Endodermal cell (in vitro differentiated cells): ENCODE measurements around the gene AURKA. TPM values are rescaled to one million over a fixed set of nuclear protein-coding genes. Genes with fewer than 3 reads are reported as not detected.

Source experiments
- DNase-seq: peaks from one replicate; pipeline ENCODE4 v3.0.0-alpha.2; 2017
- H3K27ac ChIP-seq: 2 replicates; pipeline ENCODE4 v1.5.1; 2013; ENCODE audit warnings: mild to moderate bottlenecking, low read depth, low read length, moderate library complexity
- H3K27me3 ChIP-seq: 2 replicates; pipeline ENCODE4 v1.6.1; 2013; ENCODE audit warnings: mild to moderate bottlenecking, low read length, moderate library complexity; ENCODE audit not compliant: insufficient read depth, control insufficient read depth, poor library complexity, severe bottlenecking
- H3K36me3 ChIP-seq: 2 replicates; pipeline ENCODE4 v1.7.0; 2013; ENCODE audit warnings: mild to moderate bottlenecking, low read length, moderate library complexity; ENCODE audit not compliant: control insufficient read depth, insufficient read depth
- H3K4me1 ChIP-seq: one replicate; pipeline ENCODE4 v1.7.0; 2013; ENCODE audit warnings: low read length; ENCODE audit not compliant: control insufficient read depth, insufficient read depth
- H3K4me3 ChIP-seq: 2 replicates; pipeline ENCODE4 v1.5.1; 2013; ENCODE audit warnings: mild to moderate bottlenecking, low read length, moderate library complexity
- H3K9ac ChIP-seq: 2 replicates; pipeline ENCODE4 v1.6.1; 2013; ENCODE audit warnings: mild to moderate bottlenecking, low read length, moderate library complexity; ENCODE audit not compliant: poor library complexity, severe bottlenecking; ENCODE audit errors: extremely low read depth
- H3K9me3 ChIP-seq: 2 replicates; pipeline ENCODE4 v1.6.1; 2013; ENCODE audit warnings: mild to moderate bottlenecking, low read length, moderate library complexity; ENCODE audit not compliant: control insufficient read depth
- H3K27ac Mint-ChIP-seq: 2 replicates; pipeline ENCODE4 v1.8.0; 2020; ENCODE audit warnings: mixed read lengths
- H3K27me3 Mint-ChIP-seq: 2 replicates; pipeline ENCODE4 v1.8.0; 2021; ENCODE audit warnings: mild to moderate bottlenecking, mixed read lengths; ENCODE audit not compliant: insufficient read depth
- H3K36me3 Mint-ChIP-seq: 2 replicates; pipeline ENCODE4 v1.8.0; 2020; ENCODE audit warnings: low read depth, mixed read lengths
- H3K4me1 Mint-ChIP-seq: 2 replicates; pipeline ENCODE4 v1.8.0; 2020; ENCODE audit warnings: mixed read lengths
- H3K4me3 Mint-ChIP-seq: 2 replicates; pipeline ENCODE4 v1.8.0; 2020; ENCODE audit warnings: mild to moderate bottlenecking, moderate library complexity, mixed read lengths
- H3K9me3 Mint-ChIP-seq: 2 replicates; pipeline ENCODE4 v1.8.0; 2020; ENCODE audit warnings: mild to moderate bottlenecking, mixed read lengths
- WGBS, 2 experiments: methylation state at CpG; one replicate each; pipeline versions ENCODE4 v1.1.5 to v1.1.7; 2013; ENCODE audit warnings: missing lambda C conversion rate in 2 of 2, mixed read lengths in 1 of 2; ENCODE audit not compliant: insufficient coverage in 1 of 2, insufficient read length in 1 of 2; 5-methylcytosine and 5-hydroxymethylcytosine counted together
- total RNA-seq, 2 donors: library from RNA; stranded (reverse); fragmentation: NEBNext Ultra II Directional in 1 of 2; extraction: Animal tissue kit (Norgen Biotek cat#: 25700) in 1 of 2; gene quantifications; 2 replicates in 1 of 2; 3 replicates in 1 of 2; pipeline ENCODE4 v1.2.1, GENCODE V29; 2021
- TF ChIP-seq, protein P1 (sequence below): fragments of 200-600 bp; sonication (generic); conservative IDR thresholded peaks from 2 replicates; pipeline ENCODE4 v1.5.0; 2021; ENCODE audit warnings: antibody characterized with exemption, mild to moderate bottlenecking

AURKA gene
- total RNA-seq, 2 donors from 2014 or later = 56.3 to 85.9 TPM

DNA sequence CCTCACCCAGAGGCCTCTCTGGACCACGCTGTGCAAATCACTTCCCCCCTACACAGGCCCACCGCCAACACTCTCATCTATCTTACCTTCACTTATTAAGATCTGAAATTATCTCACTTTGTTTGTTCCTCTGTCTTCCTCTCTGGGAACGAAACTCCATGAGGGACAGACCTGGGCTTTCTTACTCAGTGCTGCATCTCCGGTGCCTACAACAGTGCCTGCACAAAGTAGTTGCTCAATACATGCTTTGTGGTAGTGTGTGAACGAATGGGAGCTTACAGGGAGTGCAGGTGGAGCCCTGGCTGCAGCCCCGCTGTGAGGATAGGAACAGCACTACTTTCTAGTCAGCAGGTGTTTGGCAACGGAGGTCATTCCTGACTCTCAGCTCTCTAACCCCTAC lies 25.4 kb upstream of the AURKA start:
- Histone ChIP-seq H3K4me3 (no peak overlapping the region), H3K27me3 (no peaks in the 10 kb centered on the region), H3K4me1 (no peaks in the 10 kb centered on the region), H3K36me3 (no peaks in the 10 kb centered on the region), H3K9ac (no peak overlapping the region), H3K27ac (no peak overlapping the region), H3K9me3 (no peaks in the 10 kb centered on the region)
- Mint-ChIP-seq H3K36me3 (peaks cover 5% of the 10 kb centered on the region), H3K27me3 (peaks cover 10% of the 10 kb centered on the region), H3K9me3 (no peaks in the 10 kb centered on the region), H3K27ac (no peak overlapping the region), H3K4me3 (no peak overlapping the region), H3K4me1 (no peaks in the 10 kb centered on the region)
- WGBS, 2 experiments = 83 to 88% methylated on average over 4 to 7 of the region's 7 CpGs
- no peak for DNase-seq
- TF ChIP-seq, protein P1, sequence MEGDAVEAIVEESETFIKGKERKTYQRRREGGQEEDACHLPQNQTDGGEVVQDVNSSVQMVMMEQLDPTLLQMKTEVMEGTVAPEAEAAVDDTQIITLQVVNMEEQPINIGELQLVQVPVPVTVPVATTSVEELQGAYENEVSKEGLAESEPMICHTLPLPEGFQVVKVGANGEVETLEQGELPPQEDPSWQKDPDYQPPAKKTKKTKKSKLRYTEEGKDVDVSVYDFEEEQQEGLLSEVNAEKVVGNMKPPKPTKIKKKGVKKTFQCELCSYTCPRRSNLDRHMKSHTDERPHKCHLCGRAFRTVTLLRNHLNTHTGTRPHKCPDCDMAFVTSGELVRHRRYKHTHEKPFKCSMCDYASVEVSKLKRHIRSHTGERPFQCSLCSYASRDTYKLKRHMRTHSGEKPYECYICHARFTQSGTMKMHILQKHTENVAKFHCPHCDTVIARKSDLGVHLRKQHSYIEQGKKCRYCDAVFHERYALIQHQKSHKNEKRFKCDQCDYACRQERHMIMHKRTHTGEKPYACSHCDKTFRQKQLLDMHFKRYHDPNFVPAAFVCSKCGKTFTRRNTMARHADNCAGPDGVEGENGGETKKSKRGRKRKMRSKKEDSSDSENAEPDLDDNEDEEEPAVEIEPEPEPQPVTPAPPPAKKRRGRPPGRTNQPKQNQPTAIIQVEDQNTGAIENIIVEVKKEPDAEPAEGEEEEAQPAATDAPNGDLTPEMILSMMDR = no peak

DNA sequence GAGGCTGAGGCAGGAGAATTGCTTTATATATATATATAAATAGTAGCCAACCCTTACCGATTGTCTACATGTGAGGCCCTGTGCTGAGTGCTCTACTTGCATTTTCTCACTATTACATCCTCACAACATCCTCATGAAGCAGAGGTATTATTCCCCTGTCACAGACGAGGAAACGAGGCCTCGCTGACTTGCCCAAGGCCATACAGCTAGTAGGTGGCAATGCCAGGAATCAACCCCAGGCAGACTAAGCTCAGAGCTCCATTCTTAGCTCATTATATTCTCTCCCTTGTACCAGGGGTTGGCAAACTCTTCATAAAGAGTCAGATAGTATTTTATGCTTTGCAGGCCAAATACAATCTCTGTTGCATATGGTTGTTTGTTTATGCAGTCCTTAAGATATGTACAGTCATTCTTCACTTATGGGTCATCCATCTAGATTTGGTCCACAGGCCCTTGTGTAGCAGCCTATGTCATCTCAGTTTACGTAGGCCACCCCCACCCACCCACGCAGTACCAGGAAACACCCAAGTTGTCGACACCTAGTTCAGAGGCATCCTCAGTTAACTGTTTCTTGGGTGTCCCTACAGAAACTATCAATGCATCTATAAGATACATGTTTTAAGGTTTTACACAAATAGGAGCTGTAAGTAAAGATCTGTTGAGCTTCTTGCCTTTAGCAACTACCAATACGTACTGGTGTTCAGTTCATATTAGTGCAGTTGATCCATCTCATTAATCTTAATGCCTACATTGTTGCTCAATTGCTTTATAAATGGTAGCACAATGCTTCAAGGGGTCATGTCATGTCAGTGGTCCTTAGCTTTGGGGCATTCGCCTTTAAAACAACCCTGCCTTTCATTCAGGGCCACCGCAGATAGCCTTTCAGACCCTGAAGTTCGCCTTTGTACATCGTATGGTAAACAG lies 23.1 kb upstream of the AURKA start:
- H3K9me3 Mint-ChIP-seq = no peaks in the 10 kb centered on the region
- no peak overlapping the region for H3K27ac Mint-ChIP-seq
- no peak overlapping the region for H3K4me3 Mint-ChIP-seq
- Histone ChIP-seq H3K4me3 (no peak overlapping the region), H3K27ac (no peak overlapping the region), H3K27me3 (no peaks in the 10 kb centered on the region), H3K36me3 (no peaks in the 10 kb centered on the region), H3K4me1 (no peaks in the 10 kb centered on the region), H3K9me3 (no peaks in the 10 kb centered on the region), H3K9ac (no peak overlapping the region)
- 92 to 95% methylated on average over 8 to 12 of the region's 12 CpGs for WGBS, 2 experiments
- DNase-seq = no peak
- TF ChIP-seq, protein P1 = no peak
- H3K4me1 Mint-ChIP-seq = no peaks in the 10 kb centered on the region
- no peaks in the 10 kb centered on the region for H3K27me3 Mint-ChIP-seq
- peaks cover 5% of the 10 kb centered on the region for H3K36me3 Mint-ChIP-seq

DNA sequence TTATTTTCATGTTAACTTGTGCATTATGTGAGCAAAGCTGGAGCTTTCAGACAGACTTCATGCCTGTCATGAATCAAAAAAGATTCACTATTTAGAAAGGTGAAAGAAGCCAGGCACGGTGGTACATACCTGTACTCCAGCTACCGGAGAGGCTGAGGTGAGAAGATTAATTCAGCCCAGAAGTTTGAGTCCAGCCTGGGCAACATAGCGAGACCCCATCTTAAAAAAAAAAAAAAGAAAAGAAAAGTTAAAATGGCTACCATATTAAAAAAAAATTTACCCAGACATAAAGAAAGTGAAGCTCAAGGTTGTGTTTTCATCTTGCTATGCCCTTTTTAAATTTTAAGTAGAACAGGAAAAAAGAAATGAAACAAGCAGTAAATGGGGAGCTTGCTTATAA lies 20.9 kb upstream of the AURKA start:
- H3K27ac Mint-ChIP-seq = no peak overlapping the region
- H3K9ac ChIP-seq = no peak overlapping the region

More for the DNA sequence above, 20.9 kb upstream of the AURKA start:
- H3K27me3 ChIP-seq = no peaks in the 10 kb centered on the region
- H3K4me1 ChIP-seq = no peaks in the 10 kb centered on the region
- no peaks in the 10 kb centered on the region for H3K27me3 Mint-ChIP-seq
- H3K9me3 Mint-ChIP-seq = no peaks in the 10 kb centered on the region
- no peak overlapping the region for H3K27ac ChIP-seq
- H3K4me3 ChIP-seq = no peak overlapping the region
- no peaks in the 10 kb centered on the region for H3K4me1 Mint-ChIP-seq
- 97 to 100% methylated on average over 2 to 3 of the region's 3 CpGs for WGBS, 2 experiments
- H3K9me3 ChIP-seq = no peaks in the 10 kb centered on the region
- no peak for DNase-seq
- H3K36me3 ChIP-seq = peaks cover under 1% of the 10 kb centered on the region
- peaks cover 14% of the 10 kb centered on the region for H3K36me3 Mint-ChIP-seq
- no peak overlapping the region for H3K4me3 Mint-ChIP-seq
- TF ChIP-seq, protein P1 = no peak
